ENCODE measurements around the gene ZNF648. TPM values are rescaled to one million over a fixed set of nuclear protein-coding genes. Genes with fewer than 3 reads are reported as not detected.

Gene ZNF648, protein sequence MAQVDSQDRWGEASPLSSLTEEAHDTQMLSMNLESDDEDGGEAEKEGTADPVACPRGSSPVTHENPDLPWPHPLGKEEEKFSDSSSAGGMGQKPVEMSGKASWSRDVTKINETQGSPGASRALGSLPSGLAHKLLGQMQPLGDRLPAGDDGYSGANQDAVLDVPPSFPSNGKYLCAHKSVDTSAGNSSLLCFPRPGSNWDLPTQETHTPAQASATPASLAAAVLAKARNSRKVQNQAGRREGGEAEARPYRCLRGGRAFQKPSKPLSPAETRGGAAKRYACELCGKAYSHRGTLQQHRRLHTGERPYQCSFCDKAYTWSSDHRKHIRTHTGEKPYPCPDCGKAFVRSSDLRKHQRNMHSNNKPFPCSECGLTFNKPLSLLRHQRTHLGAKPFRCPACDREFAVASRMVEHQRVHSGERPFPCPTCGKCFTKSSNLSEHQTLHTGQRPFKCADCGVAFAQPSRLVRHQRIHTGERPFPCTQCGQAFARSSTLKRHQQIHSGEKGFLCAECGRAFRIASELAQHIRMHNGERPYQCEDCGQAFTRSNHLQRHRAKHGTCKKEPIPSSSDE
- polyA plus RNA-seq (2013): not detected in 2 replicates

DNA sequence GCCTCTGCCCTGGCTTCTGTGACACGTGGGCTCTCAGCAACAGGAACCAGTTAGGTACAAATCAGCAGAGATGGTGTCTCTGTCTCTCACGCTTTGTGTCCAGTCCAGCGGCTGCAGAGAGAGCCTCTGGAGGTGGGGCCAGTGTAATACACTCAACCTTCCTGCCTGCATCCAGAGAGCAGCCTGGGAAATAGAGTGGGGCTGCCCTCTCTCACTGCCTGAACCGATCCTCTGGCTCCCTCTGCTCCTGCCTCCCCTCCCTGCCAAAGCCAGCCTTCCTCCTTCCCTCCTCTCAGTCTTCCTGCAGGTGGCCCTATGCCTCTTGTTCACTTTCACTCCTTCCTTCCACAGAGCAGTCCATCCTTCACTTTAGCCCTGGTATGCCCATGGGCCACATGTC, at the start of gene ZNF648:
Gene ZNF648 (minus strand): TSS at position 119 of the 400 bp plus-strand sequence. CDS start 3,702 bp downstream, outside the sequence.
- Histone ChIP-seq H4K91ac (ENCODE audit: low read depth, low read length) (no peak within 1 kb of the TSS), H3K4me2 (ENCODE audit: low read length) (no peak within 1 kb of the TSS), H3K4ac (ENCODE audit: low read depth, low read length) (no peak within 1 kb of the TSS), H3K9ac (ENCODE audit: low read length) (no peak within 1 kb of the TSS), H2BK5ac (ENCODE audit: low read depth, low read length, poor library complexity) (no peak within 1 kb of the TSS), H3K27me3 (ENCODE audit: insufficient read depth, low read length) (no peaks in the 10 kb centered on the region), H3K18ac (ENCODE audit: low read length) (no peak within 1 kb of the TSS), H3K4me3 (ENCODE audit: low read depth, low read length) (no peak within 1 kb of the TSS), H2AFZ (ENCODE audit: insufficient read depth, low read length, poor library complexity) (no peak within 1 kb of the TSS), H3K27ac (ENCODE audit: low read depth, low read length) (no peak within 1 kb of the TSS), H3K14ac (ENCODE audit: low read length) (no peak within 1 kb of the TSS), H3K4me1 (ENCODE audit: control insufficient read depth in 1 of 2, insufficient read depth in 2 of 2, low read length in 2 of 2) (no peaks in the 10 kb centered on the region), H2BK12ac (ENCODE audit: low read length) (no peak within 1 kb of the TSS), H4K12ac (ENCODE audit: low read depth, low read length) (no peak within 1 kb of the TSS), H3K79me2 (ENCODE audit: control insufficient read depth, insufficient read depth, low read length, poor library complexity) (no peaks in the 10 kb centered on the region), H3K79me1 (ENCODE audit: low read length) (no peaks in the 10 kb centered on the region), H4K8ac (ENCODE audit: low read depth, low read length) (no peak within 1 kb of the TSS), H3K23ac (ENCODE audit: low read length) (no peak within 1 kb of the TSS), H2AK5ac (ENCODE audit: low read length) (no peak within 1 kb of the TSS), H3K9me3 (ENCODE audit: insufficient read depth, low read depth, low read length) (no peaks in the 10 kb centered on the region), H2BK120ac (ENCODE audit: insufficient read depth, low read length, poor library complexity) (no peak within 1 kb of the TSS), H3K36me3 (ENCODE audit: control insufficient read depth in 1 of 2, insufficient read depth in 2 of 2, low read length in 2 of 2) (no peaks in the 10 kb centered on the region)
- WGBS (ENCODE audit: extremely low coverage, insufficient coverage, insufficient read length): no CpG with 5 or more reads among the region's 4 CpGs
- no peak for DNase-seq

DNA sequence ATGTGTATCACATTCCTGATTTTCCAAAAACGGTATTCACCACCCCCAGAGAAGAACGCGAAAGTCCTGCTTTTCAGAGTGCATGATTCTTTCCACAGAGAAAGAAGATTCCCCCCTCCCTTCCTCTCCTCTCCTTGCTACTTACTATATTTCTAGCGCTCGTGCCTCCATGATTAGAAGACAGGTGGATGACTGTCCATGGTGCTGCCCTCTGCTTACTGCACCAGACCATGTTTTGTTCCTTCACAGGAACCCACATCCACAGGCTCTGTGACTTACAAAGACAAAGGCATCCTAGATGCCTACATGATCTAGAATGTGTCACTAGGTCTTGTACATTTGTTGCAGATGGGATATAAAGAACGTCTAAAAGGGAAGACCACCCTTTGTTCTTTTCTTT, 49.1 kb upstream of the ZNF648 start:
- H3K27me3 ChIP-seq (ENCODE audit: insufficient read depth, low read length): no peaks in the 10 kb centered on the region
- no peak overlapping the region for H2BK12ac ChIP-seq (ENCODE audit: low read length)
- H3K79me2 ChIP-seq (ENCODE audit: control insufficient read depth, insufficient read depth, low read length, poor library complexity): no peaks in the 10 kb centered on the region
- H3K9ac ChIP-seq (ENCODE audit: low read length): no peak overlapping the region
- no peak overlapping the region for H4K12ac ChIP-seq (ENCODE audit: low read depth, low read length)
- DNase-seq: peak in 1 of 2 donors; percentile 42
- H3K4me1 ChIP-seq (ENCODE audit: control insufficient read depth in 1 of 2, insufficient read depth in 2 of 2, low read length in 2 of 2): peaks cover 0 to 1% of the 10 kb centered on the region in 2 experiments
- no peak overlapping the region for H2BK120ac ChIP-seq (ENCODE audit: insufficient read depth, low read length, poor library complexity)
- no peaks in the 10 kb centered on the region for H3K79me1 ChIP-seq (ENCODE audit: low read length)
- no peaks in the 10 kb centered on the region for H3K36me3 ChIP-seq (ENCODE audit: control insufficient read depth in 1 of 2, insufficient read depth in 2 of 2, low read length in 2 of 2)
- WGBS (ENCODE audit: extremely low coverage, insufficient coverage, insufficient read length): no CpG with 5 or more reads among the region's 6 CpGs
- H3K14ac ChIP-seq (ENCODE audit: low read length): no peak overlapping the region
- H3K27ac ChIP-seq (ENCODE audit: low read depth, low read length): no peak overlapping the region
- H3K23ac ChIP-seq (ENCODE audit: low read length): no peak overlapping the region
- no peak overlapping the region for H2BK5ac ChIP-seq (ENCODE audit: low read depth, low read length, poor library complexity)
- H4K91ac ChIP-seq (ENCODE audit: low read depth, low read length): no peak overlapping the region
- H3K18ac ChIP-seq (ENCODE audit: low read length): no peak overlapping the region
- no peaks in the 10 kb centered on the region for H3K9me3 ChIP-seq (ENCODE audit: insufficient read depth, low read depth, low read length)
- no peak overlapping the region for H2AFZ ChIP-seq (ENCODE audit: insufficient read depth, low read length, poor library complexity)
- no peak overlapping the region for H4K8ac ChIP-seq (ENCODE audit: low read depth, low read length)
- H3K4ac ChIP-seq (ENCODE audit: low read depth, low read length): no peak overlapping the region
- H3K4me3 ChIP-seq (ENCODE audit: low read depth, low read length): no peak overlapping the region
- no peak overlapping the region for H2AK5ac ChIP-seq (ENCODE audit: low read length)
- no peak overlapping the region for H3K4me2 ChIP-seq (ENCODE audit: low read length)

DNA sequence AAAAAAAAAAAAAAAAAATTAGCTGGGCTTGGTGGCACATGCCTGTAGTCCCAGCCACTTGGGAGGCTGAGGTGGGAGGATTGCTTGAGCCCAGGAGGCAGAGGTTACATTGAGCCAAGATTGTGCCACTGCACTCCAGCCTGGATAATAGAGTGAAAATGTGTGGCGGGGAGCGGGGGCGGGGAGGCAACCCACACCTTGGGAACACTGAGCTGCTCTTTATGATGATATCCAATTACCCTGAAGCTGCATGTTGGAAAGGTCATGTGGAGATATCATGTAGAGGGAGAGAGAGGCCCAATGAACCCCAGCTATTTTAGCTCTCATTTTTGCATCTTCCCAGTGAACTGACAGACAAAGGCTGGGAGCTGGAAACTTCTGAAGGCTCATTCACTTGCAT, 48.3 kb upstream of the ZNF648 start:
- no peak overlapping the region for H4K8ac ChIP-seq (ENCODE audit: low read depth, low read length)
- no peaks in the 10 kb centered on the region for H3K9me3 ChIP-seq (ENCODE audit: insufficient read depth, low read depth, low read length)
- H3K4me1 ChIP-seq (ENCODE audit: control insufficient read depth in 1 of 2, insufficient read depth in 2 of 2, low read length in 2 of 2): peaks cover 0 to 1% of the 10 kb centered on the region in 2 experiments
- H4K12ac ChIP-seq (ENCODE audit: low read depth, low read length): no peak overlapping the region
- no peak overlapping the region for H3K4me3 ChIP-seq (ENCODE audit: low read depth, low read length)
- H3K27me3 ChIP-seq (ENCODE audit: insufficient read depth, low read length): no peaks in the 10 kb centered on the region
- no peak overlapping the region for H3K4me2 ChIP-seq (ENCODE audit: low read length)
- H3K27ac ChIP-seq (ENCODE audit: low read depth, low read length): no peak overlapping the region
- H3K23ac ChIP-seq (ENCODE audit: low read length): no peak overlapping the region
- no CpG with 5 or more reads among the region's 3 CpGs for WGBS (ENCODE audit: extremely low coverage, insufficient coverage, insufficient read length)
- H2AK5ac ChIP-seq (ENCODE audit: low read length): no peak overlapping the region
- DNase-seq: no peak
- no peak overlapping the region for H2AFZ ChIP-seq (ENCODE audit: insufficient read depth, low read length, poor library complexity)
- H4K91ac ChIP-seq (ENCODE audit: low read depth, low read length): no peak overlapping the region
- H3K9ac ChIP-seq (ENCODE audit: low read length): peak overlapping the region; percentile 65
- H2BK120ac ChIP-seq (ENCODE audit: insufficient read depth, low read length, poor library complexity): no peak overlapping the region
- H3K79me2 ChIP-seq (ENCODE audit: control insufficient read depth, insufficient read depth, low read length, poor library complexity): no peaks in the 10 kb centered on the region
- no peak overlapping the region for H3K14ac ChIP-seq (ENCODE audit: low read length)
- no peak overlapping the region for H2BK12ac ChIP-seq (ENCODE audit: low read length)
- no peak overlapping the region for H3K4ac ChIP-seq (ENCODE audit: low read depth, low read length)
- no peak overlapping the region for H2BK5ac ChIP-seq (ENCODE audit: low read depth, low read length, poor library complexity)
- no peak overlapping the region for H3K18ac ChIP-seq (ENCODE audit: low read length)
- no peaks in the 10 kb centered on the region for H3K36me3 ChIP-seq (ENCODE audit: control insufficient read depth in 1 of 2, insufficient read depth in 2 of 2, low read length in 2 of 2)
- no peaks in the 10 kb centered on the region for H3K79me1 ChIP-seq (ENCODE audit: low read length)

DNA sequence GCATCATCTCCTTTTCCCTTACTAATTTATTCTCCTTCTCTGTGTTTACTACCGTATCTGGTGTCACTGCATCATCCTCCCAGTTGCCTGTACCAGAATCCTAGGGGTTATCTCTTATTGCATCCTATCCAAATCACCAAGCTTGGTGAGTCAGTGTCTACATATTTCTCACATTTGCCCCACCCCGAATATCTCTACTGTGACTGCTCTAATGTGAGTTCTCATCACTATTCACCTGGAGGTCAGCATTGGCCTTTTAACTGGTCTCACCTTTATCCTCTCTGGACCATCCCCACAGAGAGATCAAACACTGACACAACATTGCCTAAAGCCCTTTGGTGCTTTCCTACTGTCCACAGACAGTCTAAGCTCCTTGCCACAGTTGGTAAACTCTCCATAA, 45.7 kb upstream of the ZNF648 start:
- Histone ChIP-seq H3K4me1 (ENCODE audit: control insufficient read depth in 1 of 2, insufficient read depth in 2 of 2, low read length in 2 of 2) (peaks cover 3 to 4% of the 10 kb centered on the region in 2 experiments), H3K79me1 (ENCODE audit: low read length) (peaks cover 3% of the 10 kb centered on the region)
- no CpG with 5 or more reads among the region's 2 CpGs for WGBS (ENCODE audit: extremely low coverage, insufficient coverage, insufficient read length)

More for the DNA sequence above, 45.7 kb upstream of the ZNF648 start:
- H3K9me3 ChIP-seq (ENCODE audit: insufficient read depth, low read depth, low read length): no peaks in the 10 kb centered on the region
- no peaks in the 10 kb centered on the region for H3K79me2 ChIP-seq (ENCODE audit: control insufficient read depth, insufficient read depth, low read length, poor library complexity)
- no peak overlapping the region for H3K27ac ChIP-seq (ENCODE audit: low read depth, low read length)
- H2BK12ac ChIP-seq (ENCODE audit: low read length): no peak overlapping the region
- H4K91ac ChIP-seq (ENCODE audit: low read depth, low read length): no peak overlapping the region
- no peak overlapping the region for H3K4me2 ChIP-seq (ENCODE audit: low read length)
- H3K23ac ChIP-seq (ENCODE audit: low read length): no peak overlapping the region
- H3K4me3 ChIP-seq (ENCODE audit: low read depth, low read length): no peak overlapping the region
- H3K18ac ChIP-seq (ENCODE audit: low read length): no peak overlapping the region
- no peak overlapping the region for H2AFZ ChIP-seq (ENCODE audit: insufficient read depth, low read length, poor library complexity)
- no peak overlapping the region for H3K4ac ChIP-seq (ENCODE audit: low read depth, low read length)
- no peak overlapping the region for H2AK5ac ChIP-seq (ENCODE audit: low read length)
- H2BK120ac ChIP-seq (ENCODE audit: insufficient read depth, low read length, poor library complexity): no peak overlapping the region
- no peak overlapping the region for H4K8ac ChIP-seq (ENCODE audit: low read depth, low read length)
- H2BK5ac ChIP-seq (ENCODE audit: low read depth, low read length, poor library complexity): no peak overlapping the region
- no peak overlapping the region for H4K12ac ChIP-seq (ENCODE audit: low read depth, low read length)
- no peaks in the 10 kb centered on the region for H3K27me3 ChIP-seq (ENCODE audit: insufficient read depth, low read length)
- DNase-seq: peak; percentile 90 to 94
- H3K14ac ChIP-seq (ENCODE audit: low read length): no peak overlapping the region
- H3K9ac ChIP-seq (ENCODE audit: low read length): no peak overlapping the region
- H3K36me3 ChIP-seq (ENCODE audit: control insufficient read depth in 1 of 2, insufficient read depth in 2 of 2, low read length in 2 of 2): no peaks in the 10 kb centered on the region
